T follicular helper cell (primary cell): ENCODE data around the gene DUSP8.
"Not testable (repeated sequence)": the region's sequence is repeated elsewhere in the genome, so short reads cannot be mapped to it uniquely, and the experiment has no call there.

Experiments used
- DNase-seq: peaks from one replicate; pipeline ENCODE4 v3.0.0-alpha.2; 2020; ENCODE audit warnings: low read depth
- total RNA-seq, 2 experiments: gene quantifications; one replicate each; lab custom pipeline; 2026; lab: John Stamatoyannopoulos, UW

The DUSP8 gene
- total RNA-seq: 7.3 to 9.7 reads per million in 2 experiments

GRCh38 chr11:1572197-1573076, at the start of gene DUSP8:
Gene DUSP8, minus strand, starts transcription at chr11:1572271. Its CDS starts 6,445 bp downstream, at chr11:1565826.
- DNase-seq: peak; percentile 95

- DNase-seq: peak; percentile 12
These were observed 47.4 kb upstream of the DUSP8 start for GRCh38 chr11:1619449-1619848.

- DNase-seq: no peak
These were observed 46.2 kb upstream of the DUSP8 start for GRCh38 chr11:1618231-1618630.

GRCh38 chr11:1608363-1608762, 36.3 kb upstream of the DUSP8 start, which contains the start of gene KRTAP5-3:
Gene KRTAP5-3, minus strand, starts transcription at chr11:1608463. Its CDS starts 78 bp downstream, at chr11:1608385.
- DNase-seq: no peak

GRCh38 chr11:1607901-1608300, 35.8 kb upstream of the DUSP8 start:
- DNase-seq: not testable (repeated sequence)

- DNase-seq: not testable (repeated sequence)
These were observed 35.2 kb upstream of the DUSP8 start for GRCh38 chr11:1607156-1607845.

- DNase-seq: not testable (repeated sequence)
These were observed 33.9 kb upstream of the DUSP8 start for GRCh38 chr11:1605923-1606322.

- no peak for DNase-seq
These were observed 32.6 kb upstream of the DUSP8 start for GRCh38 chr11:1604711-1605110.

- DNase-seq: no peak
These were observed 32.1 kb upstream of the DUSP8 start for GRCh38 chr11:1604181-1604580.

GRCh38 chr11:1603629-1604028, 31.6 kb upstream of the DUSP8 start:
- no peak for DNase-seq

- not testable (repeated sequence) for DNase-seq
These were observed 29.6 kb upstream of the DUSP8 start for GRCh38 chr11:1601663-1602062.

GRCh38 chr11:1600626-1601025, 28.6 kb upstream of the DUSP8 start:
- no peak for DNase-seq

- no peak for DNase-seq
These were observed 26.7 kb upstream of the DUSP8 start for GRCh38 chr11:1598816-1599215.

- not testable (repeated sequence) for DNase-seq
These were observed 26.3 kb upstream of the DUSP8 start for GRCh38 chr11:1598406-1598805.

- DNase-seq: no peak
These were observed 25.9 kb upstream of the DUSP8 start, which contains the start of gene KRTAP5-2 for GRCh38 chr11:1597994-1598380. Gene KRTAP5-2, minus strand, starts transcription at chr11:1598294. Its CDS starts 44 bp downstream, at chr11:1598250.

GRCh38 chr11:1597331-1597993, 25.4 kb upstream of the DUSP8 start:
- no peak for DNase-seq

- not testable (repeated sequence) for DNase-seq
These were observed 24.6 kb upstream of the DUSP8 start for GRCh38 chr11:1596576-1597121.

- DNase-seq: not testable (repeated sequence)
These were observed 24.0 kb upstream of the DUSP8 start for GRCh38 chr11:1595994-1596575.

- DNase-seq: no peak
These were observed 20.6 kb upstream of the DUSP8 start for GRCh38 chr11:1592628-1593027.

- DNase-seq: no peak
These were observed 17.9 kb upstream of the DUSP8 start for GRCh38 chr11:1589996-1590395.

- not testable (repeated sequence) for DNase-seq
These were observed 17.3 kb upstream of the DUSP8 start for GRCh38 chr11:1589191-1589963.
